Measurements from ENCODE around the gene SMYD1. TPM values are rescaled to one million over a fixed set of nuclear protein-coding genes. Genes with fewer than 3 reads are reported as not detected.

The SMYD1 gene
- polyA plus RNA-seq, 4 donors: 0.34 to 1.6 (median 0.84) TPM; not detected in 1

DNA sequence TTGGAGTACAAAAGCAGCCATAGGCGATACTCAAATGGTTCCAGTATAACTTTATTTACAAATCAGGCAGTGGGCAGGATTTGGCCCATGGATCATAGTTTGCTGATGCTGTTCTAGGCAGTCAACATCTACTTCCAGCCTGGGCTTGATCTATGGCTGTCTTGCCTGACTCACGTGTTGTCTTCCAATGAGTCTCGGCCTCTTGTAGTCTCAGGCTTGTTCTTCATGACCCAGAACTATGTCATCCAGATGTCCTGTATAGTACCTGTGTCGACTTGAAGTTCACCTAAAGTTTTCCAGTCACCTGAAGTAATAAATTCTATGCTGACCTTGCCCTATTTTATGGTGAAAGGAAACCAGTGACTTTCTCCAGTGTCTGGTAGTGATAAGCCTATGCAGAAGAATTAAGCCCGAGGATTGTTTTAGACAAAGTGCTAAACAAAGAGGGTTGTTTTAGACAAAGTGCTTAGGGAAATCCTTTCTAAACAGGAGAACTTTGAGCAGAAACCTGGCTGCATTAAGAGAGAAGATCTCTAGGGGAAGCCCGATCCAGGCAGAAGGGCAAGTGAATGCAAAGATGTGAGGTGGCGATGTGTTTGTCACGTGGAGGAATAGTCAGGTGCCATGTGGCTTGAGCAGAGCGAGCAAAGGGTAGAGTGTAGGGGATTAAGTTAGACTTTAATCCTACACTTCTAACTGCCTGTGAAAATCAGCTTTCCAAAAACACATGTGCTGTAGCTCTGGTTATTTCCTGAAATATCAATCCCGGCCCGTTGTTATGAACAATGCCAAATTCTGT lies 94.0 kb downstream of the SMYD1 start:
- no peak for FAIRE-seq
- 68 to 73% (median 71%) methylated on average over 11 of the region's 11 CpGs for WGBS, 3 donors
- H3K27me3 ChIP-seq (ENCODE audit: control insufficient read depth in 3 of 3, insufficient read depth in 3 of 3, low read length in 3 of 3): no peaks in the 10 kb centered on the region

More for the DNA sequence above, 94.0 kb downstream of the SMYD1 start:
- DNase-seq: peak; percentile 49 to 52
- Histone ChIP-seq H3K27ac (ENCODE audit: low read depth in 1 of 3, low read length in 2 of 3) (peak overlapping the region in 1 of 3 donors; percentile 14), H3K4me3 (ENCODE audit: low read depth in 1 of 3, low read length in 3 of 3) (no peak overlapping the region), H3K36me3 (ENCODE audit: control insufficient read depth in 3 of 3, insufficient read depth in 2 of 3, low read depth in 1 of 3, low read length in 3 of 3) (no peaks in the 10 kb centered on the region), H3K4me1 (ENCODE audit: control insufficient read depth in 3 of 3, insufficient read depth in 2 of 3, low read depth in 1 of 3, low read length in 2 of 3) (no peaks in the 10 kb centered on the region), H3K9me3 (ENCODE audit: control insufficient read depth in 2 of 2, insufficient read depth in 1 of 2, low read depth in 1 of 2, low read length in 1 of 2) (no peaks in the 10 kb centered on the region)

Other genes starting within 250 kb of the SMYD1 start
- 1 to 10 TPM; 1.2 to 5.8 (median 3.0) TPM for gene RGPD2, start 242.0 kb upstream of the SMYD1 start, polyA plus RNA-seq
- gene RNU2-63P, start 51.3 kb upstream of the SMYD1 start, polyA plus RNA-seq: not detected
- 10 to 100 TPM; 35.1 to 63.1 (median 39.6) TPM for gene KRCC1, start 12.0 kb upstream of the SMYD1 start, polyA plus RNA-seq
- over 10,000 TPM in 2 of 4 donors, 1,000 to 10,000 TPM in 2; 1,690 to 23,034 (median 6,625) TPM for gene FABP1, start 60.2 kb downstream of the SMYD1 start, polyA plus RNA-seq
- gene THNSL2, start 102.5 kb downstream of the SMYD1 start, polyA plus RNA-seq: 10 to 100 TPM in 3 of 4 donors, 1 to 10 TPM in 1; 1.8 to 40.5 (median 21.5) TPM

Measured in small intestine (tissue), 7 donors.